GM18861 (cell line): ENCODE results near the gene HLA-DMA.

Source experiments
- ATAC-seq: cut with Tn5 transposase; IDR thresholded peaks from one replicate; pipeline ENCODE4 v1.9.1; 2021; ENCODE audit not compliant: unreplicated experiment

Gene HLA-DMA

DNA sequence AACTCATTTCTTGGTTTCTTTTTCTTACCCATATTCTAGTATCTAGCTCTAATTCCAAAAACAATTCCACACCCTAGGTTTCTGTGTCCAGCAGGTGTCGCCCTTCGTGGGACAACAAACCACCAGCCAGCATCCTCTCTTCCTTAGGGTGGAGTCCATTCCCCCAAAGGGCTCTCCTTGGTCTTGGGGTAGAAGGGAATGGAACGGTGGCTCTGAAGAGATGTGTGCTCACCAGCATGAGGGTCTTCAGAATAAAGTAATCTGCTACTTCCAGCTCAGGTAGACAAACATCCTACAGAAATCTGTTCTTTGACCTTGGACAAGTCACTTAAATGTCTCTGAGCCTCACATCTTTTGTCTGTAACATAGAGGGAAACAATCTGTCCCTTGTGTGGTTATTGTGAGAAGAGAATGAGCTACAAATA, 19.2 kb downstream of the HLA-DMA start:
- no peak for ATAC-seq

DNA sequence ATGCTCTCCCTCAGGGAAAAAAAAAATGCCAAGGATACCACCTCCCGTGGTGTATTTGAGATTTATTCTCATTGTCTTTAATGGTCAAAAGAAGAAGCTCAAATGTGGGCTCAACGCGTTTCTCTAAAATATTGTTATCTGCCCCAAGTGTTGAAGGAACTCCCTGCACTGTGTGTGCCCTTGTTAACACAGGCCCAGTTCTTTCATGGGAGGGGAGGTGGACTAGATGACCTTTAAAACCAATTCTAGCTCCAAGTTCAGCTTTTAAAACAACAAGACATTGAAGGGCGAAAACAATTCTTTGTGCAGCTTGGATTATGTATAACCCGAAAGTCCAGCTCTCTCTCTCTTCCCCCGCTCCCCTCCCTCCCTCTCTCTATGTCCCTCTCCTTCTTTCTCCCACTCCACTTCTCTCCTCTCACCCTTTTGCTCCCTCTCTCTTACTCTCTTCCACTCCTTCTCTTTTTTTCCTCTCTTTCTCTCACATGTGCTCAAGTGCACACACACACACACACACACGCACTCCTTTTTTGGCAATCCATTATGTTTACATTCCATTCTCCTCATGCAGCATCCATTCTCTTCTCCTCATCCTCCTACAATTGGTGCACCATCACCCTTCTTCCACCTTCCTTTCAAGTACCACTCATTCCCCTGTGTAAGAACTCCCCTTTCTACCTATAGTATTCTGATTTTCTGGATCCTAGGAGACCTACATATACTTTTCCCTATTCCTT, 20.6 kb downstream of the HLA-DMA start:
- ATAC-seq = no peak

GRCh38 chr6:32931211-32931610, 21.7 kb downstream of the HLA-DMA start:
- ATAC-seq = no peak

DNA sequence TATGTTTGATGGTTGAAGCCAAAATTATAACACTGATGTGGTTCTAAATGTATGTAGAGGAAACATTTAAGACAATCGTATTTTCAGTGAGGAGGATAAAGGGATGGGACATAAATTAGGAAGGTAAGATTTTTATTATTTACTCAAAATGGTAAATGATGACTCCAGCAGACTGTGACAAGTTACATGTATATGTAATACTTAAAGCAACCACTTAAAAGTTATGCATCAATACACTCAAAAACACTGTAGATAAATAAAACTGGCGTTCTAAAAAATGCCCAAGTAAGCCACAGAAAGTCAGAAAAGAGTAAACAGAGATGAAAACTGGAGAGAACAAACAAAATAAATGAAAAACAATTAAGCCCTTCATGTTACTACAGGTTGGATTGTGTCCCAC, 30.8 kb downstream of the HLA-DMA start:
- no peak for ATAC-seq

DNA sequence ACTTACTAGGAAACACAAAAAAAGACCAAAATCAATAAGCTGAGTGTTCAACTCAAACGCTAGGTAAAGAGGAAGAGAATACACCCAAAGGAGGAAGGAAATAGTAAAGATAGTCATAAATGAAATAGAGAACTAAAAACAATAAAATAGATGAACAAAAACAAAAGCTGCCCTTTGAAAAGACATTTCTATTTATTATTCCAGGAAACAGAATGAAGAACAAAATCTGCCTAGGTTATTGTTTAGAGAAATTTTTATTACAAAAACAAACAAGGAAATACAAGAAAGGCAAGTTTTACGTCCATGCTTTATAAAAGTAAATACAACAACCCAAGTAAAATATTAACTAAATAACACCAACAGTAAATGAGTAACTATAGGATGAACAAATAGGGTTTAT, 32.2 kb downstream of the HLA-DMA start:
- no peak for ATAC-seq

DNA sequence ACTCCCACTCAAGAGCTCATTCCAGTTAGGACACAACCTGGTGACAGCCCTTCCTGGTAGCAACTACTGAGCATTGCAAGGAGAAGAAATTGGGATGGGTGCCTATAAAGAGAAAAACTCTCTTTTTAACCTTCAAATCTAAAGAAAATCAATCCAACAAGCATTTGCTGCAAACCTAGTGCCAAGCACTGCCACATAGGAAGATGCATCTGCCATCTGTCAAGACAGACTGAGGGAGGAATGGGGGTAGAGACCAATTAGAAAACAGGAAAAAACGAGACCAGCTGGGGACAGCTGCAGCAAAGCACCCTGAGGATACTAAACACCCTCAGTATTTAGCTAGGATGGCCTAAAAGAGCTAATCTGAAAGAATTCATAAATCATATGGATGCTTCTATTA, 39.9 kb downstream of the HLA-DMA start:
- ATAC-seq = no peak

DNA sequence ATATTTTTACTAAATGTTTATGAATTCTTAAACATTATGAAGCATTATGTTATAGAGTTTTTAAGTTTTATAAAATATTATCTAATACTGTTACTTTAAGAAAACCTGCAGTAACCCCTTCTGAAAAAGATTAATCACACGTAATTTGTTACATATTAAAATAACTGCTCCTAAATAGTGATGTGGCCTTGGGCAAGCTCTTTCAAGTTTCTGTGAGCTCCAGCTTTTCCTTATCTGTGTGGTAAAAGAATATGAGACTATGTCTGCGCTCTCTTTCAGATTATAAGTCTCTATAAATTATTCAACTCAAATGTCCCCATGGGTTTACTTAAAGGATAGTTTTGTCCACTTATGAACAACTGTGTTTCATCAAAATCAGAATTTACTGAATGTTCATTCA, 44.0 kb downstream of the HLA-DMA start:
- ATAC-seq = no peak

DNA sequence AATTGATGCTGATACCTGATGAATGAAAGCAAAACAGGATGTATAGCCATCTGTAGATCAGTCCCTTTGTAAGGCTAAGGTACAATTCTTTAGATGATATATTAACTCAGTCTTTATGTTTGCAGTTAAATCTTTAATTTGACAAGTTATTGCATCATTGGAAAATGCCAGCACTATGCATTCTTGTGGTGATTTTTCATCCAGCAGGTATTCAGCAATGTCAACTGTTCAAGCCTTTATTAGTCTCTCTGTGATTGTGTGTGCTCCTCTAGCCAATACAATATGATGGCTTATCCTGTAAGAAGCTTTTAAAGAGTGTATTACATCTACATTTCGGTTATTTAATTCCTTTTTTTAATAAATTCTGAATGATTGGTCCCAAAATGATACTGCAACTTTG, 46.4 kb downstream of the HLA-DMA start:
- no peak for ATAC-seq

GRCh38 chr6:32905078-32905477, 47.8 kb downstream of the HLA-DMA start:
- ATAC-seq = no peak

DNA sequence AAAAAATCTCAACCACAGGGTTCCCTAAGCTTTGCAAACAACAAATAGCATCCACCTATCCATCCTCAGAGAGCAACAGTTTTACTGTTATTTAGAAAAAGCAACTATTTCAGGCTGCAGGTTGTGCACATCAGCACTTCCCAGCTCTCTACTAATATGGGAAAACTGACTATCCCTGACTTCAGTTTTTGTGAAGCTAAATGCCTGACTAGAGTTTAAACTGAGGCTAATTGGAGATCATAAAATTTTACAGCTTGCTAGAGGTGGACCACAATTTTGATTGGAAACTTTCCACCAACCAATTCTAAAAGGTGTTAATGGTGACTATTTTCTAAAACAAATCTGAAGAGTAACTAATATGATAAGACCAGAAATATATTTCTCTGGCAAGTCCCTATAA, 48.9 kb downstream of the HLA-DMA start:
- no peak for ATAC-seq
